ENCODE results near the gene FAM171A1. TPM values are rescaled to one million over a fixed set of nuclear protein-coding genes. Genes with fewer than 3 reads are reported as not detected.

The FAM171A1 gene
- total and polyA plus RNA-seq, 2 donors (not counting 3 experiments of a cell fraction or from before 2014, with no cell fraction given), result 56.3 to 75.8 TPM

GRCh38 chr10:15265558-15265957 is 105.5 kb downstream of the FAM171A1 start:
- no TSS peak for BruUV-seq (replicated peaks)
- Histone ChIP-seq H3K79me2 (ENCODE audit: control insufficient read depth, insufficient read depth, low read length) (peaks cover 4% of the 10 kb centered on the region), H4K20me1 (replicated peaks; ENCODE audit: control insufficient read depth, extremely low read depth, insufficient read depth, low read length) (no peaks in the 10 kb centered on the region), H3K4me3 (replicated peaks in 1 of 3; ENCODE audit: insufficient read depth in 1 of 3, low read depth in 1 of 3, low read length in 3 of 3) (no peak overlapping the region), H3K4me2 (ENCODE audit: insufficient read depth, low read length) (no peak overlapping the region), H2AFZ (ENCODE audit: low read depth, low read length) (no peak overlapping the region), H3K27ac (ENCODE audit: insufficient read depth, low read depth, low read length) (no peak overlapping the region), H3K36me3 (ENCODE audit: control insufficient read depth in 2 of 2, extremely low read depth in 1 of 2, insufficient read depth in 2 of 2, low read length in 2 of 2) (peaks cover 3 to 16% of the 10 kb centered on the region in 2 experiments), H3K27me3 (ENCODE audit: control insufficient read depth in 2 of 2, insufficient read depth in 2 of 2, low read length in 2 of 2) (no peaks in the 10 kb centered on the region), H3K9me3 (replicated peaks; ENCODE audit: control insufficient read depth, insufficient read depth, low read length) (no peaks in the 10 kb centered on the region), H3K4me1 (ENCODE audit: control insufficient read depth, extremely low read depth, insufficient read depth, low read length) (peaks cover 1% of the 10 kb centered on the region), H3K9me1 (replicated peaks; ENCODE audit: control insufficient read depth, extremely low read depth, insufficient read depth, low read length) (no peaks in the 10 kb centered on the region), H3K9ac (replicated peaks; ENCODE audit: extremely low read depth, insufficient read depth, low read length) (no peak overlapping the region)
- intact Hi-C loops (cut with micrococcal nuclease) (no loop called here), dilution Hi-C loops (cut with MboI; ENCODE audit: extremely low pct_ligation_motif_present, low sequenced_read_pairs) (no loop called here)
- CTCF ChIA-PET, result interaction anchor here (1.6 kb wide), 1 partner anchor 105 kb away, joined by 3 read pairs; the partner anchor contains the start of gene FAM171A1
- DNase-seq (ENCODE audit: low read depth, low spot score) (no peak), FAIRE-seq (no peak)
- POLR2A ChIA-PET, result no interaction called here
- TF ChIP-seq FOS (IDR thresholded peaks at IDR 0.05; ENCODE audit: borderline replicate concordance, insufficient read depth, low read length) (no peak), MYC (IDR thresholded peaks at IDR 0.05; ENCODE audit: low read depth, low read length) (no peak), EZH2 (IDR thresholded peaks at IDR 0.05; ENCODE audit: borderline replicate concordance, low read depth, low read length, severe bottlenecking) (no peak), POLR2AphosphoS5 (IDR thresholded peaks at IDR 0.05; ENCODE audit: insufficient read depth, low read depth, low read length) (no peak), POLR2A (IDR thresholded peaks at IDR 0.05; ENCODE audit: low read depth, low read length) (no peak), JUN (IDR thresholded peaks at IDR 0.05; ENCODE audit: borderline replicate concordance, insufficient read depth, insufficient read length, low read depth) (no peak), MAX (IDR thresholded peaks at IDR 0.05; ENCODE audit: insufficient read depth, insufficient read length) (no peak), GATA2 (IDR thresholded peaks at IDR 0.05; ENCODE audit: insufficient read depth, insufficient read length, low read depth, low read length) (no peak)
- TF ChIP-seq, protein P1, sequence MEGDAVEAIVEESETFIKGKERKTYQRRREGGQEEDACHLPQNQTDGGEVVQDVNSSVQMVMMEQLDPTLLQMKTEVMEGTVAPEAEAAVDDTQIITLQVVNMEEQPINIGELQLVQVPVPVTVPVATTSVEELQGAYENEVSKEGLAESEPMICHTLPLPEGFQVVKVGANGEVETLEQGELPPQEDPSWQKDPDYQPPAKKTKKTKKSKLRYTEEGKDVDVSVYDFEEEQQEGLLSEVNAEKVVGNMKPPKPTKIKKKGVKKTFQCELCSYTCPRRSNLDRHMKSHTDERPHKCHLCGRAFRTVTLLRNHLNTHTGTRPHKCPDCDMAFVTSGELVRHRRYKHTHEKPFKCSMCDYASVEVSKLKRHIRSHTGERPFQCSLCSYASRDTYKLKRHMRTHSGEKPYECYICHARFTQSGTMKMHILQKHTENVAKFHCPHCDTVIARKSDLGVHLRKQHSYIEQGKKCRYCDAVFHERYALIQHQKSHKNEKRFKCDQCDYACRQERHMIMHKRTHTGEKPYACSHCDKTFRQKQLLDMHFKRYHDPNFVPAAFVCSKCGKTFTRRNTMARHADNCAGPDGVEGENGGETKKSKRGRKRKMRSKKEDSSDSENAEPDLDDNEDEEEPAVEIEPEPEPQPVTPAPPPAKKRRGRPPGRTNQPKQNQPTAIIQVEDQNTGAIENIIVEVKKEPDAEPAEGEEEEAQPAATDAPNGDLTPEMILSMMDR (IDR thresholded peaks at IDR 0.05; ENCODE audit: extremely low read depth in 1 of 2, insufficient read depth in 1 of 2, low read depth in 1 of 2, low read length in 2 of 2), result no peak

Measured in endothelial cell of umbilical vein (primary cell).